DND-41 (cell line): ENCODE data around the gene SMARCD1.

Experiments
- ATAC-seq: fragments of 200-7000 bp; cut with Tn5 transposase; 3 replicates; pipeline ENCODE4 v1.9.1; 2021; ENCODE audit warnings: low read depth; ENCODE audit not compliant: insufficient read depth
- DNase-seq: peaks from one replicate; pipeline ENCODE4 v3.0.0-alpha.2; 2020
- H2AFZ ChIP-seq: 2 replicates; pipeline ENCODE4 v1.6.0; 2012; ENCODE audit warnings: low read depth, low read length
- H3K27ac ChIP-seq: 2 replicates; pipeline ENCODE4 v1.5.1; 2012; ENCODE audit warnings: low read length, inconsistent platforms
- H3K27me3 ChIP-seq: fragments of 200-600 bp; sonication (generic); 2 replicates; pipeline ENCODE4 v1.6.0; 2012; ENCODE audit warnings: low read length, mild to moderate bottlenecking, inconsistent platforms; ENCODE audit not compliant: insufficient read depth, poor library complexity
- H3K36me3 ChIP-seq: 2 replicates; pipeline ENCODE4 v1.5.1; 2012; ENCODE audit warnings: low read length, inconsistent platforms; ENCODE audit not compliant: insufficient read depth
- H3K4me1 ChIP-seq: 2 replicates; pipeline ENCODE4 v1.5.1; 2012; ENCODE audit warnings: mild to moderate bottlenecking, low read length; ENCODE audit not compliant: insufficient read depth
- H3K4me2 ChIP-seq: 2 replicates; pipeline ENCODE4 v1.6.0; 2012; ENCODE audit warnings: mild to moderate bottlenecking, moderate library complexity, low read length, inconsistent platforms; ENCODE audit not compliant: insufficient read depth
- H3K4me3 ChIP-seq, 2 experiments: fragments of 200-600 bp in 1 of 2; shearing (Covaris generic) in 1 of 2; 2 replicates each; pipeline ENCODE4 v1.5.1; 2012 to 2016; ENCODE audit warnings: inconsistent platforms in 2 of 2, low read length in 2 of 2, mild to moderate bottlenecking in 2 of 2, low read depth in 1 of 2, moderate library complexity in 1 of 2
- H3K79me2 ChIP-seq: 2 replicates; pipeline ENCODE4 v1.6.0; 2012; ENCODE audit warnings: low read length, inconsistent platforms; ENCODE audit not compliant: insufficient read depth
- H3K9ac ChIP-seq: 2 replicates; pipeline ENCODE4 v1.6.0; 2012; ENCODE audit warnings: low read depth, mild to moderate bottlenecking, inconsistent platforms, low read length, moderate library complexity
- H3K9me3 ChIP-seq: 2 replicates; pipeline ENCODE4 v1.5.1; 2012; ENCODE audit warnings: low read length, moderate library complexity, mild to moderate bottlenecking, inconsistent platforms; ENCODE audit not compliant: insufficient read depth, severe bottlenecking
- H4K20me1 ChIP-seq: 2 replicates; pipeline ENCODE4 v1.6.0; 2012; ENCODE audit warnings: low read length; ENCODE audit not compliant: insufficient read depth
- EZH2 ChIP-seq: IDR thresholded peaks from 3 replicates; pipeline ENCODE4 v1.6.1; 2012; ENCODE audit warnings: borderline replicate concordance, low read depth, mild to moderate bottlenecking, moderate library complexity, low read length, inconsistent platforms; ENCODE audit not compliant: severe bottlenecking
- TF ChIP-seq, protein P1 (sequence below): IDR thresholded peaks from 2 replicates; pipeline ENCODE4 v1.5.1; 2012; ENCODE audit warnings: borderline replicate concordance, low read length, moderate library complexity, mild to moderate bottlenecking; ENCODE audit not compliant: poor library complexity, severe bottlenecking; ENCODE audit errors: extremely low read depth

Gene SMARCD1

DNA sequence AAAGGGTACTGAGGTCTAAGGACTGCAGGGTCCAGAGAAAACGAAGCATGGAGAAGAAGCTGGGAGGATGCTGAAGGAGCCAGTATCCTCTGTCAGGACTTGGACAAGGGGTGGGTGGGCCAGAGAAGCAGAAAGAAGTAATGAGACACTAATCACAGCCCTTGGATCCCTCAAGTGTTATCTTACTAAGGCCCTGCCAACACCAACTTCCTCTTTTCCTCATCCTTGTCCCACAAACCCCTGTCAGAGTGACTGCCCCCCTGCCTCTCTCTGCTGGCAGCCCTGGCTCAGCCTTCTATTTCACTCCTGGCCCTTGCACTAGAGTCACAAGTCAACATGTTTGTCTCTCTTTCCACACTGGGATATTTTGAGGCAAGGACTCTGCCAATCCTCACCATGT lies 31.6 kb upstream of the SMARCD1 start:
- no peak for ATAC-seq
- Histone ChIP-seq H3K4me1 (peaks cover 22% of the 10 kb centered on the region), H2AFZ (no peak overlapping the region), H3K4me2 (no peak overlapping the region), H3K9me3 (no peaks in the 10 kb centered on the region), H3K79me2 (no peaks in the 10 kb centered on the region), H3K4me3 (no peak overlapping the region), H4K20me1 (peaks cover 8% of the 10 kb centered on the region; the same call in 1 of the 2 replicates), H3K27me3 (peaks cover 41% of the 10 kb centered on the region), H3K27ac (no peak overlapping the region), H3K36me3 (no peaks in the 10 kb centered on the region), H3K9ac (no peak overlapping the region)
- no peak for TF ChIP-seq EZH2
- TF ChIP-seq, protein P1, sequence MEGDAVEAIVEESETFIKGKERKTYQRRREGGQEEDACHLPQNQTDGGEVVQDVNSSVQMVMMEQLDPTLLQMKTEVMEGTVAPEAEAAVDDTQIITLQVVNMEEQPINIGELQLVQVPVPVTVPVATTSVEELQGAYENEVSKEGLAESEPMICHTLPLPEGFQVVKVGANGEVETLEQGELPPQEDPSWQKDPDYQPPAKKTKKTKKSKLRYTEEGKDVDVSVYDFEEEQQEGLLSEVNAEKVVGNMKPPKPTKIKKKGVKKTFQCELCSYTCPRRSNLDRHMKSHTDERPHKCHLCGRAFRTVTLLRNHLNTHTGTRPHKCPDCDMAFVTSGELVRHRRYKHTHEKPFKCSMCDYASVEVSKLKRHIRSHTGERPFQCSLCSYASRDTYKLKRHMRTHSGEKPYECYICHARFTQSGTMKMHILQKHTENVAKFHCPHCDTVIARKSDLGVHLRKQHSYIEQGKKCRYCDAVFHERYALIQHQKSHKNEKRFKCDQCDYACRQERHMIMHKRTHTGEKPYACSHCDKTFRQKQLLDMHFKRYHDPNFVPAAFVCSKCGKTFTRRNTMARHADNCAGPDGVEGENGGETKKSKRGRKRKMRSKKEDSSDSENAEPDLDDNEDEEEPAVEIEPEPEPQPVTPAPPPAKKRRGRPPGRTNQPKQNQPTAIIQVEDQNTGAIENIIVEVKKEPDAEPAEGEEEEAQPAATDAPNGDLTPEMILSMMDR = no peak
- DNase-seq = no peak

DNA sequence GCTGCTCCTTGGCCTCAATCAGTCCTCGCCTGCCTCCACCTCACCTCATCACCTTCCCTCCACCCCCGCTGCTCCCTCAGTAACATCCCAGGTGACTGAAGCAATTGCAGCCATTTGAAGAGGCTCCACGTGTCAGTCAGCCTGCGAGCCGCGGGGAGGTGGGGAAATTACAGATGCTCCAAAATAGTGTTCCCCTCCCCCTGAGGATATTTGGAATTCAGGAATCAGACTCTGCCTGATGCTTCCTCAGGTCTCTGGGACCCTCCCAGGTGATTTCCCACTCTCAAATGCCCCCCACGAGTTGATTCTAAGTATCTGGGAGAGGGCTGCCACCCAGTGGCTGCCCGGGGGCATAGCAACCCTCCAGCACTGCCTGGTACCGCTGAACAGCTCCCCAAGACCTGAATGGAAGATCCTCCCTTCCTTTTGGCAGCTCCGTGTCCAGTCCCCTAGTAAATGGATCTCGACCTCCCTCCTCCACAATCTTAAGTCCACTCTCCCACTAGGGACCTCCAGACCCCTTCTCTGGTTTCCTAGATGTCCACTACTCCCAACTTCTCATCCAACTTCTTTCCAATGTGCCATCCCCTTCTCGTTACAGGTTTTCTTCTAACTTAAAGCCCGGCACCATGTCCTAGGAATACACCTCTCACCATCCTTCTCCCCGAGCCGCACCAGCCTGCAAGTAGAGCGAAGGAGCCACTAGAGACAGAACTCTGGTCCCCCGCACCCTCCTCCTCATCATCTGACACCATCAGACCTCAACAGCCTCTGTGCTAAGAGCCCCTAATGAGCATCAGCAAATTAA lies 29.1 kb upstream of the SMARCD1 start:
- H3K36me3 ChIP-seq = no peaks in the 10 kb centered on the region
- H3K4me2 ChIP-seq = peak overlapping the region; percentile 89
- DNase-seq = peak; percentile 57
- H3K4me1 ChIP-seq = peaks cover 43% of the 10 kb centered on the region
- H3K9me3 ChIP-seq = no peaks in the 10 kb centered on the region
- TF ChIP-seq, protein P1 = peak; percentile 96
- no peak for TF ChIP-seq EZH2
- no peak overlapping the region for H2AFZ ChIP-seq
- peaks cover 45% of the 10 kb centered on the region for H3K27me3 ChIP-seq
- H4K20me1 ChIP-seq = peaks cover 8% of the 10 kb centered on the region; the same call in 1 of the 2 replicates
- no peaks in the 10 kb centered on the region for H3K79me2 ChIP-seq
- H3K4me3 ChIP-seq = no peak overlapping the region
- H3K9ac ChIP-seq = no peak overlapping the region
- H3K27ac ChIP-seq = no peak overlapping the region
- ATAC-seq = peak; percentile 25; the same call in 1 of the 3 replicates

DNA sequence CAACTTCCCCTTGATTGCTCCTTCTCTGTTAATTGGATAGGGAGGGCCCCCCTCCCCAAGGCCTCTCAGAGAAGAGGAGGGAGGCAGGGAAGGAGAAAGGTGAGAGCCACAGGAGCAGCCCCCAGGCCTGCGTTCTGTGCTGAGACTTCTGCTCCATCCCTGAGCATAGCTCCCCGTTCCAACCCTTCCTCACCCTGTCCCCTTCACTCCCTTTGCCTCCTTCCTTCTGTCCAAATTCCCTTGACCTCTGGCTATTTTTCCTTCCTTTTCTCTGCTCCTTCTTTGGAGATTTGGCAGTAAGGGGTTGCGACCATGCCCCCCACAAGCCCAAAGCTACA lies 28.5 kb upstream of the SMARCD1 start:
- no peaks in the 10 kb centered on the region for H3K36me3 ChIP-seq

More for the DNA sequence above, 28.5 kb upstream of the SMARCD1 start:
- no peak for ATAC-seq
- H3K4me1 ChIP-seq = peaks cover 43% of the 10 kb centered on the region
- peak overlapping the region; percentile 89 for H3K4me2 ChIP-seq
- peak overlapping the region; percentile 53 for H3K9ac ChIP-seq
- no peaks in the 10 kb centered on the region for H3K79me2 ChIP-seq
- H3K9me3 ChIP-seq = no peaks in the 10 kb centered on the region
- H3K4me3 ChIP-seq = peak overlapping the region; percentile 48 to 61; a peak in 2 of 4 replicates
- no peak overlapping the region for H3K27ac ChIP-seq
- DNase-seq = no peak
- peaks cover 43% of the 10 kb centered on the region for H3K27me3 ChIP-seq
- TF ChIP-seq EZH2 = no peak
- TF ChIP-seq, protein P1 = no peak
- H4K20me1 ChIP-seq = peaks cover 8% of the 10 kb centered on the region; the same call in 1 of the 2 replicates
- H2AFZ ChIP-seq = peak overlapping the region; percentile 68; the same call in 1 of the 2 replicates
